GM04503 (cell line): ENCODE data around the gene ADCY1.
"Not testable (repeated sequence)": the region's sequence is repeated elsewhere in the genome, so short reads cannot be mapped to it uniquely, and the experiment has no call there.

Experiments
- DNase-seq: peaks from one replicate; pipeline ENCODE4 v3.0.0-alpha.2; 2012; ENCODE audit warnings: low read depth

The ADCY1 gene

DNA sequence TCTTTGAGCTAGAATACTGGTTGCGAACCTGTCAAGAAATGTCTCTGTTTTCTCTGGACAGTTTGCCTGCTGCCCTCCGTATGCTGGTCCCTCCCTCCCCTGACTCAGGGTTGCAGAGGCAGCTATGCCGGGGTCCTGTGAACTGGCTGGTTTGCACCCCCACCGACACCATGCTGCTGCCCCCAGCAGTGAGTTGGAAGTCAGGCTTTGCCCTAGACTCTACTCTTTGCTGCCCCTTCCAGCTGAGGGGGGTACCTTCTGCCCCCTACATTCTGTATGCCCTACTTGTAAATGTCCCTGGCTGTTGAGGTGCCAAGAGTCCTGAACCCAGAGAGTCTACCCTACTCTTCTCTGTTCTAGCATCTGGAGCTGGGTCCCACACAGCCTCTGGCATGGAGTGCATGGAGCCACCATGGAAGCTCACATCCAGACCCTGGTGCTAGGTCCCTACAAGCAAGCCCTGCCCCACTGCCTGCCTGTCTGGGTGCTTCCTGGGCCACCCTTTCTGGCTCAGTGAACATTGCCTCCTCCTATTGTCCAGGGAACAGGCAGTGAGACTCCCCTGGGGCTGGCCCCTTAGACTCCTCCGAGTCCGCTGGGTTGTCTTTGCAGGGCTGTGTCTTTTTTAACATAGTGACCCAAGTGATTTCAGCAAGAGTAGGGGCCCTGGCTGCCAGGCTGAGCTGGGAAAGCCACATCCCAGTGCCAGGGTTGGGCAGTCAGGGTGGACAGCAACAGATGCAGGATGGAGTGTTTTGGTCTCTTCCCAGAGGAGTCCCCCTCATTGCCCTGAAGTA, 138.9 kb downstream of the ADCY1 start:
- no peak for DNase-seq

- no peak for DNase-seq
These were observed 139.7 kb downstream of the ADCY1 start for GRCh38 chr7:45713669-45714520.

GRCh38 chr7:45714521-45714820, 140.3 kb downstream of the ADCY1 start:
- no peak for DNase-seq

- no peak for DNase-seq
These were observed 141.5 kb downstream of the ADCY1 start for GRCh38 chr7:45715471-45716352.

GRCh38 chr7:45716380-45717203, 142.4 kb downstream of the ADCY1 start:
- DNase-seq = no peak

- DNase-seq = no peak
These were observed 143.5 kb downstream of the ADCY1 start for GRCh38 chr7:45717537-45718235.

DNA sequence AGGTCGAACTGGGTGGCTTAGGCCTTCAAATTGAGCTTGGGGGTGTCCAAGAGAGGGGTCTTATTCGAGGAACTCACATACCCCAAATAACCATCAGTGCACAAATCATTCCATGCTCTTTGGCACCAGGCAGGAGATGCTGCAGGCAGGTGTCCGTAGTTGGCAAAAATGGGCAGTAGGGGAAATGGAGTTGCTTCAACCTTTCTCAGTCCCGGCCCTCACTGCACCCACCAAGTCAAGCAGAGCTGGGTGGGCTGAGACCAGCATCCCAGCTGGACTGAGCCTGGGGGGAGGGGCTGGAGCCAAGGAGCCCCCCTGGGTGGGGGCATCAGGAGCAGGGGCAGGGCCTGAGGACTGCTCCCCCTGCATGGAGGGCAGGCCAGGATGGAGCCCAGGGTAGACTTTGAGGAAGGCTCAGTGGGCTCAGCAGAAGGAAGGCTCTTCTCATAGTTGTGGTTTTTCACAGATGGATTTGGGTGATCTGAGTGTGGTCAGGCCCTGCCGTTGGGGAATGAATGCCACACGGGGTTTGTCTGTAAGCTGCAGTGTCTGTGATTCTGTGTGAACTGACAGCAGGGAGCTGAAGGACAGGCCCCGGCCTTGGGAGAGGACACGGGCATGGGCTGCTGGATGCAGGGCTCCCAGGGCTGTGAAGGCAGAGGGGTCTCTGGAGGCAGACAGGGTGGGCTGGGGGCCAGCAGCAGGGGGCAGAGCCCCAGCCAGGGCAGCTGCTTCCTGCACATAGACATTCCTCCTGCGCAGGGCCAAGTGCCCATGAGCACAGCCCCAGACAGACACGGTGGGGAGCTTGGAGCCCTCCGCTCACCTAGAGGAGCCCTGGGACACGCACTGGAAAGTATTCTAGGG, 144.5 kb downstream of the ADCY1 start:
- no peak for DNase-seq

DNA sequence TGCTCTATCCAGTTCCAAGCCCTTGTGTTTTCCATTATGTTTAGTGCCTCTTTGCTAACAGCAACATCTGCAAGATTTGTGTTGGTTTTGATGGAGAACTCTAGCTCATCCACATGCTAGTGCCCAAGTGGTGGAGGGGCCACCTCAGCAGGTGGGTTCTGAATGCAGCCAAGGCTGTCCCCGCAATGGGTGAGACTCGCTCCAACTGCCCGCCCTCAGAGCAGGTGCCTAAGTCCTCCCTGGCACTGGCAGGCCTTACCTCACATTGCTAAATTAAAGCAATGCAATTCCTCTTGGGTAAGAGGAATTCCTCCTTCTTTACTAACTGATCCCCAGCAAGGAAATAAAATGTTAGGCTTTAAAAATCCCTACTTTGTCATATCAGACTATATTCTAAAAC, 146.8 kb downstream of the ADCY1 start:
- no peak for DNase-seq

DNA sequence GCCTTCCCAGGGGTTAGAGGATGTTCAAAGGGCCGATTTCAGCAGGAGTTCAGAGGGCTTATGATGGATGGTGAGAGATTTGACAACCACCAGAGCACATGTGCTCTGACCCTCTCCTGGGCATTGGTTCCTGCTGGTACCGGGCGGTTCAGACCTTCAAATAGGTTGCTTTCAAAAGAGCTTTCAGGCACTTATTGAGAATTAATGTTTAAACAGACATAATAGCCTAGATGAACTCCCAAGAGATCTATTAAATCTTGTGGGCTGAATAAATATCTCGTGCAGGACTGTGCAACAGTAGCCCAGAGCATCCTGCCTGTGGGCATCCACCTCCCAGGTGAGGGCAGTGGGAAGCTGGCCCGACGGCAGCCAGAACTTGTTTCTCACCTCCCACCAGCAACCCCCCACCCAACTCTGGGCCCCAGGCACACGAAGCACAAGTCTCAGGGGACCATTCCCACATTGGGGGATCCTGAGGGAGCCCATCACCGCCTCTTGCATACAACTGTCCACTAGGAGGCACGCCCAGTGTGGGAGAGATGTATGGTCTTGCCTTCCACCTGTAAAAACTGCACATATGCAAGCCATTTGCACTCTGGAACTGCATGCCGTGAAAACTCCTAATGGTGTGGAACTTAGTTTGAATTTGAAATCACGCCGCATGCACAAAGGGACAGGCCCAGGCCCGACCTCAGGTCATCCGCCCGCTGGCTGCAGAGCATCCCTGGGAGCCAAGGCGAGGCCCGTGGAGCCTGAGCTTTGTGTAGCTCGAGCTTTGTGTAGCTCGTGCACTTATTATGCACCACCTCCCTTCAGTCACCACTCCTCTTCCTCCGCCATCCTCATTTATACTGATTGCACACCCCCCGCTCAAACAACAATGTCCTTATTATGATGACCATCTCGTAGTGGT, 147.8 kb downstream of the ADCY1 start:
- no peak for DNase-seq

- not testable (repeated sequence) for DNase-seq
These were observed 151.1 kb downstream of the ADCY1 start for GRCh38 chr7:45725231-45725630.

- no peak for DNase-seq
These were observed 152.7 kb downstream of the ADCY1 start for GRCh38 chr7:45726883-45727282.

DNA sequence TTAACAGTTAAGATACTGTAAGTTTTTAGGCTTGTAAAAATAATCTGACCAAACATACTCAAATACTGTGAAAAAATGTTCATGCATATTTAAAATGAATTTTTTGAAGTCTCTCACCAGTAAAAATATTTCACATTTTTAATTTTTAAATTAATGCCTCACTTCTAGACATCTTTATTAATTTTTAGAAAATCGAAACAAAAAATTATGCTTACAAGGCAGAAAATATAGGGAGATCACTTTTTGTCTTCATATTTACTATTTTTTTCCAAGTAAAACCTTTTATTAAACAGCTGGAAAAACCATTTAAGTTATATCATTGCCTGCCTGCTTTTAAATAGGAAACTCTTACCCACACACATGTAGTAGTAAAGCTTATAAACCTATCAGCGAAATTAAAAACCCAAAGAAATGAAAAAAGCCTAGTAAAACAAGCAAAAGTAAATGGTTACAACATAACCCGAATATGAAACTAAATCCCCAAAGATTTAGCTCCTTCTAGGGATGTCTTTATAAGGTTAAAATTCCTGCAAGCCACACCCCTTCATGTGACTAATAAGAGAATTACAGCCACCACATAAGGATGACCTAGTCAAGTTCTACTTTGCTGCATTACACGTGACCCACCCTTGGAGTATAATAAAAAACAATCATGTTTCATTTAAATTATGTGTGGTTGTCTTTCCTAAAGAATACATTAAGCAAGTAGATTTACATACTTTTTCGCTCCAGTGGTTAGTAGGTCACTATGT, 157.7 kb downstream of the ADCY1 start:
- peak; percentile 21 for DNase-seq

- not testable (repeated sequence) for DNase-seq
These were observed 164.8 kb downstream of the ADCY1 start for GRCh38 chr7:45738920-45739319.

DNA sequence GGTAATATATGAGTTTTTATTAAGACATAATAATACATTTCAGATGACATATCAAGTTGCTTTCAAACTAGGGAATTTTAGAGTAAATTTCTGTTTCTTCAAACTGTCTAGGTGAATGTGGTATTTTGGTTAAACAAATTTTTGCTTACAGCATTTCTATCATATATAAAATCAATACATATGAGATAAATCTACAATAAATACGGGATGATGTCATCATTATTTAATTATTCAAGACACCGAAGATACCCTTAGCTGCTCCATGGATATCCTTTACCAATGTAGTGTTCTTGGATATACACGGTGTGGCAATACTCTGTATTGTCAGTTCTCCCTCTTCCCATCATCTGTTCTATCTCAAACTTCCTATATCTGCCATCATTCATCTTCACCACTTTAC, 166.4 kb downstream of the ADCY1 start:
- DNase-seq = not testable (repeated sequence)

GRCh38 chr7:45748976-45749375, 174.8 kb downstream of the ADCY1 start:
- DNase-seq = not testable (repeated sequence)

- DNase-seq = not testable (repeated sequence)
These were observed 177.2 kb downstream of the ADCY1 start for GRCh38 chr7:45751352-45751751.

DNA sequence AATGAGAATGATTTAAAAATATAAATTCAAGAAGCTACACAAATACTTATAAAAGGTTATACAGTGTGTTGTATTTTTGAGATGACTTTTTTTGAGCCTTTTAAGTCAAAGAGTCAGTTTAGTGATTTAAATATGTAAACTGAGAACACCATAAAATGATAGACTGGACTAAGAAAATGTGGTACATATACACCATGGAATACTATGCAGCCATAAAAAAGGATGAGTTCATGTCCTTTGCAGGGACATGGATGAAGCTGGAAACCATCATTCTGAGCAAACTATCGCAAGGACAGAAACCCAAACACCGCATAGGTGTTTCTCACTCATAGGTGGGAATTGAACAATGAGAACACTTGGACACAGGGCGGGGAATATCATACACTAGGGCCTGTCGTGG, 182.2 kb downstream of the ADCY1 start:
- DNase-seq = not testable (repeated sequence)

- DNase-seq = not testable (repeated sequence)
These were observed 182.6 kb downstream of the ADCY1 start for GRCh38 chr7:45756757-45757156.
